Liver (tissue), 9 donors: ENCODE measurements around the gene SYDE2. TPM values are rescaled to one million over a fixed set of nuclear protein-coding genes. Genes with fewer than 3 reads are reported as not detected.

Experiments
- DNase-seq: peaks from one replicate; pipeline ENCODE4 v3.0.0-alpha.2; 2017; ENCODE audit warnings: low spot score
- H3K27ac ChIP-seq, 2 donors: one replicate each; pipeline ENCODE4 v1.7.0; 2013; ENCODE audit warnings: inconsistent platforms in 2 of 2, low read length in 2 of 2, control low read depth in 1 of 2, low read depth in 1 of 2, mild to moderate bottlenecking in 1 of 2
- H3K27me3 ChIP-seq, 4 donors: one replicate each; pipeline versions ENCODE4 v1.6.1 to v1.7.0; 2013; ENCODE audit warnings: low read length in 3 of 4, inconsistent platforms in 1 of 4, mild to moderate bottlenecking in 1 of 4, moderate library complexity in 1 of 4; ENCODE audit not compliant: control insufficient read depth in 4 of 4, insufficient read depth in 4 of 4
- H3K36me3 ChIP-seq, 4 donors: one replicate each; pipeline versions ENCODE4 v1.6.1 to v1.7.0; 2013; ENCODE audit warnings: low read length in 3 of 4, mild to moderate bottlenecking in 3 of 4, low read depth in 1 of 4, moderate library complexity in 1 of 4; ENCODE audit not compliant: control insufficient read depth in 4 of 4, insufficient read depth in 3 of 4
- H3K4me1 ChIP-seq, 4 donors: one replicate each; pipeline versions ENCODE4 v1.6.1 to v1.7.0; 2013; ENCODE audit warnings: low read length in 3 of 4, mild to moderate bottlenecking in 3 of 4, moderate library complexity in 1 of 4; ENCODE audit not compliant: control insufficient read depth in 4 of 4, insufficient read depth in 4 of 4
- H3K4me3 ChIP-seq, 3 donors: one replicate each; pipeline versions ENCODE4 v1.6.1 to v1.7.0; 2013; ENCODE audit warnings: low read length in 3 of 3, control low read depth in 1 of 3, low read depth in 1 of 3, mild to moderate bottlenecking in 1 of 3
- H3K9ac ChIP-seq, 2 donors: one replicate each; pipeline ENCODE4 v1.7.0; 2013; ENCODE audit warnings: low read length in 2 of 2, mild to moderate bottlenecking in 2 of 2, moderate library complexity in 2 of 2, control low read depth in 1 of 2, low read depth in 1 of 2
- H3K9me3 ChIP-seq, 4 donors: one replicate each; pipeline versions ENCODE4 v1.6.1 to v1.7.0; 2013; ENCODE audit warnings: low read length in 3 of 4; ENCODE audit not compliant: control insufficient read depth in 4 of 4
- EGR1 ChIP-seq, 2 donors: IDR thresholded peaks; 2 replicates each; pipeline ENCODE4 v1.6.1; 2016 to 2018; ENCODE audit warnings: antibody characterized with exemption in 2 of 2, low read depth in 2 of 2
- FOXA1 ChIP-seq: IDR thresholded peaks from 2 replicates; pipeline ENCODE4 v1.6.1; 2016; ENCODE audit warnings: antibody characterized with exemption
- FOXA2 ChIP-seq: IDR thresholded peaks from 2 replicates; pipeline ENCODE4 v1.6.1; 2016; ENCODE audit warnings: antibody characterized with exemption
- GABPA ChIP-seq, 2 donors: IDR thresholded peaks in 1 of 2; conservative IDR thresholded peaks in 1 of 2; 2 replicates each; pipeline ENCODE4 v1.6.1; 2016; ENCODE audit warnings: antibody characterized with exemption in 2 of 2, mild to moderate bottlenecking in 1 of 2, moderate library complexity in 1 of 2
- HNF4A ChIP-seq, 2 donors: conservative IDR thresholded peaks; 2 replicates each; pipeline ENCODE4 v1.6.1; 2016; ENCODE audit warnings: antibody characterized with exemption in 2 of 2, mild to moderate bottlenecking in 2 of 2
- HNF4G ChIP-seq: IDR thresholded peaks from 2 replicates; pipeline ENCODE4 v1.6.1; 2016; ENCODE audit warnings: antibody characterized with exemption
- JUND ChIP-seq, 2 donors: IDR thresholded peaks; 2 replicates each; pipeline ENCODE4 v1.6.1; 2016; ENCODE audit warnings: antibody characterized with exemption in 2 of 2
- NR2F2 ChIP-seq: IDR thresholded peaks from 2 replicates; pipeline ENCODE4 v1.6.1; 2016; ENCODE audit warnings: antibody characterized with exemption
- RAD21 ChIP-seq, 2 donors: IDR thresholded peaks; 2 replicates each; pipeline ENCODE4 v1.6.1; 2016; ENCODE audit warnings: antibody characterized with exemption in 2 of 2, mild to moderate bottlenecking in 2 of 2
- RXRA ChIP-seq, 2 donors: IDR thresholded peaks; 2 replicates each; pipeline ENCODE4 v1.6.1; 2017 to 2018; ENCODE audit warnings: antibody characterized with exemption in 2 of 2, mild to moderate bottlenecking in 1 of 2
- SP1 ChIP-seq: IDR thresholded peaks from 2 replicates; pipeline ENCODE4 v1.6.1; 2018; ENCODE audit warnings: antibody characterized with exemption, mild to moderate bottlenecking
- TAF1 ChIP-seq: conservative IDR thresholded peaks from 2 replicates; pipeline ENCODE4 v1.6.1; 2016; ENCODE audit warnings: antibody characterized with exemption, mild to moderate bottlenecking
- YY1 ChIP-seq: IDR thresholded peaks from 2 replicates; pipeline ENCODE4 v1.6.1; 2016; ENCODE audit warnings: antibody characterized with exemption, mild to moderate bottlenecking
- WGBS: extraction: QIAGEN DNeasy Blood & Tissue Kit; methylation state at CpG from one replicate; pipeline ENCODE4 v1.1.7; 2013; 5-methylcytosine and 5-hydroxymethylcytosine counted together
- polyA plus RNA-seq, 2 donors: library from polyadenylated mRNA; stranded (reverse) in 1 of 2; unstranded in 1 of 2; fragments of 200-250 nt in 1 of 2; fragments of >200 nt in 1 of 2; fragmentation: Nextera tagmentation in 1 of 2; extraction: Ambion mirVana in 1 of 2; gene quantifications; one replicate each; pipeline versions ENCODE4 v1.2.1 to v1.2.3, GENCODE V29; 2013 to 2015
- total RNA-seq, 2 donors: library from RNA; depleted of rRNA; stranded (reverse); fragments of >200 nt; gene quantifications; one replicate each; pipeline ENCODE4 v1.2.3, GENCODE V29; 2014
- TF ChIP-seq, protein P1 (sequence below): fragments of 150-350 bp; IDR thresholded peaks from 2 replicates; pipeline ENCODE4 v1.5.1; 2017; ENCODE audit warnings: improper control_type of control experiment, low read depth, low read length; ENCODE audit not compliant: missing input control
- TF ChIP-seq, protein P2 (sequence below): IDR thresholded peaks from 2 replicates; pipeline ENCODE4 v1.6.1; 2016; ENCODE audit warnings: antibody characterized with exemption
- TF ChIP-seq, protein P3 (sequence below): IDR thresholded peaks from 2 replicates; pipeline ENCODE4 v1.6.1; 2016; ENCODE audit warnings: antibody characterized with exemption, mild to moderate bottlenecking
- TF ChIP-seq, protein P4 (sequence below): IDR thresholded peaks from 2 replicates; pipeline ENCODE4 v1.6.1; 2016; ENCODE audit warnings: antibody characterized with exemption
- TF ChIP-seq, protein P5 (sequence below): IDR thresholded peaks from 2 replicates; pipeline ENCODE4 v1.6.1; 2016; ENCODE audit warnings: antibody characterized with exemption
- donor health status: healthy.
- donor health status: healthy.
- donor health status: healthy.
- donor health status: healthy.
- donor health status: healthy.

Gene SYDE2
- total and polyA plus RNA-seq, 4 donors = 1.3 to 11.5 (median 3.7) TPM

DNA sequence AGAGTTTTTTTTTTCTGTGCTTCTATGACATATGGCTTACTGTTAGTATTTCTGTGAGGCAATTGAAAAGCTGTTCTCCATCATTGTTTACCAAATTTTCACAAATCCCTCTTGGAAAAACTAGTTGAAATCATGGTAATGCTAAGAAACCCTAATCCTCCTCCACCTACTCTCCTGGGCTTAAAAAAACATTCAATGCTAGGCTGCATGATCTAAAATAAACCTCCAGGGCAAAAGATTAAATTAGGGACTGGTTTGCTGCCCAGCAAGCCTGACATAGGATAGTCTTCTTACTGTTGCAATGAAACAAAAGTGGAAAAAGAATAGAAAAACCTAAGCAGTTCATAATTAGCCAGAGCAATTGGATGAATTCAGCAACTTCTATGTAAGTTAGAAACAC is 42.6 kb upstream of the SYDE2 start:
- no peak for TF ChIP-seq HNF4G
- TF ChIP-seq TAF1 = no peak
- TF ChIP-seq, protein P1, sequence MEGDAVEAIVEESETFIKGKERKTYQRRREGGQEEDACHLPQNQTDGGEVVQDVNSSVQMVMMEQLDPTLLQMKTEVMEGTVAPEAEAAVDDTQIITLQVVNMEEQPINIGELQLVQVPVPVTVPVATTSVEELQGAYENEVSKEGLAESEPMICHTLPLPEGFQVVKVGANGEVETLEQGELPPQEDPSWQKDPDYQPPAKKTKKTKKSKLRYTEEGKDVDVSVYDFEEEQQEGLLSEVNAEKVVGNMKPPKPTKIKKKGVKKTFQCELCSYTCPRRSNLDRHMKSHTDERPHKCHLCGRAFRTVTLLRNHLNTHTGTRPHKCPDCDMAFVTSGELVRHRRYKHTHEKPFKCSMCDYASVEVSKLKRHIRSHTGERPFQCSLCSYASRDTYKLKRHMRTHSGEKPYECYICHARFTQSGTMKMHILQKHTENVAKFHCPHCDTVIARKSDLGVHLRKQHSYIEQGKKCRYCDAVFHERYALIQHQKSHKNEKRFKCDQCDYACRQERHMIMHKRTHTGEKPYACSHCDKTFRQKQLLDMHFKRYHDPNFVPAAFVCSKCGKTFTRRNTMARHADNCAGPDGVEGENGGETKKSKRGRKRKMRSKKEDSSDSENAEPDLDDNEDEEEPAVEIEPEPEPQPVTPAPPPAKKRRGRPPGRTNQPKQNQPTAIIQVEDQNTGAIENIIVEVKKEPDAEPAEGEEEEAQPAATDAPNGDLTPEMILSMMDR = no peak
- TF ChIP-seq RAD21 (IDR thresholded peaks at IDR 0.05) = no peak
- TF ChIP-seq HNF4A (conservative IDR thresholded peaks at IDR 0.05) = no peak
- no peak for TF ChIP-seq RXRA (IDR thresholded peaks at IDR 0.05)
- TF ChIP-seq, protein P2, sequence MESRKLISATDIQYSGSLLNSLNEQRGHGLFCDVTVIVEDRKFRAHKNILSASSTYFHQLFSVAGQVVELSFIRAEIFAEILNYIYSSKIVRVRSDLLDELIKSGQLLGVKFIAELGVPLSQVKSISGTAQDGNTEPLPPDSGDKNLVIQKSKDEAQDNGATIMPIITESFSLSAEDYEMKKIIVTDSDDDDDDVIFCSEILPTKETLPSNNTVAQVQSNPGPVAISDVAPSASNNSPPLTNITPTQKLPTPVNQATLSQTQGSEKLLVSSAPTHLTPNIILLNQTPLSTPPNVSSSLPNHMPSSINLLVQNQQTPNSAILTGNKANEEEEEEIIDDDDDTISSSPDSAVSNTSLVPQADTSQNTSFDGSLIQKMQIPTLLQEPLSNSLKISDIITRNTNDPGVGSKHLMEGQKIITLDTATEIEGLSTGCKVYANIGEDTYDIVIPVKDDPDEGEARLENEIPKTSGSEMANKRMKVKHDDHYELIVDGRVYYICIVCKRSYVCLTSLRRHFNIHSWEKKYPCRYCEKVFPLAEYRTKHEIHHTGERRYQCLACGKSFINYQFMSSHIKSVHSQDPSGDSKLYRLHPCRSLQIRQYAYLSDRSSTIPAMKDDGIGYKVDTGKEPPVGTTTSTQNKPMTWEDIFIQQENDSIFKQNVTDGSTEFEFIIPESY = no peak
- TF ChIP-seq, protein P3, sequence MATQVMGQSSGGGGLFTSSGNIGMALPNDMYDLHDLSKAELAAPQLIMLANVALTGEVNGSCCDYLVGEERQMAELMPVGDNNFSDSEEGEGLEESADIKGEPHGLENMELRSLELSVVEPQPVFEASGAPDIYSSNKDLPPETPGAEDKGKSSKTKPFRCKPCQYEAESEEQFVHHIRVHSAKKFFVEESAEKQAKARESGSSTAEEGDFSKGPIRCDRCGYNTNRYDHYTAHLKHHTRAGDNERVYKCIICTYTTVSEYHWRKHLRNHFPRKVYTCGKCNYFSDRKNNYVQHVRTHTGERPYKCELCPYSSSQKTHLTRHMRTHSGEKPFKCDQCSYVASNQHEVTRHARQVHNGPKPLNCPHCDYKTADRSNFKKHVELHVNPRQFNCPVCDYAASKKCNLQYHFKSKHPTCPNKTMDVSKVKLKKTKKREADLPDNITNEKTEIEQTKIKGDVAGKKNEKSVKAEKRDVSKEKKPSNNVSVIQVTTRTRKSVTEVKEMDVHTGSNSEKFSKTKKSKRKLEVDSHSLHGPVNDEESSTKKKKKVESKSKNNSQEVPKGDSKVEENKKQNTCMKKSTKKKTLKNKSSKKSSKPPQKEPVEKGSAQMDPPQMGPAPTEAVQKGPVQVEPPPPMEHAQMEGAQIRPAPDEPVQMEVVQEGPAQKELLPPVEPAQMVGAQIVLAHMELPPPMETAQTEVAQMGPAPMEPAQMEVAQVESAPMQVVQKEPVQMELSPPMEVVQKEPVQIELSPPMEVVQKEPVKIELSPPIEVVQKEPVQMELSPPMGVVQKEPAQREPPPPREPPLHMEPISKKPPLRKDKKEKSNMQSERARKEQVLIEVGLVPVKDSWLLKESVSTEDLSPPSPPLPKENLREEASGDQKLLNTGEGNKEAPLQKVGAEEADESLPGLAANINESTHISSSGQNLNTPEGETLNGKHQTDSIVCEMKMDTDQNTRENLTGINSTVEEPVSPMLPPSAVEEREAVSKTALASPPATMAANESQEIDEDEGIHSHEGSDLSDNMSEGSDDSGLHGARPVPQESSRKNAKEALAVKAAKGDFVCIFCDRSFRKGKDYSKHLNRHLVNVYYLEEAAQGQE = no peak
- TF ChIP-seq, protein P4, sequence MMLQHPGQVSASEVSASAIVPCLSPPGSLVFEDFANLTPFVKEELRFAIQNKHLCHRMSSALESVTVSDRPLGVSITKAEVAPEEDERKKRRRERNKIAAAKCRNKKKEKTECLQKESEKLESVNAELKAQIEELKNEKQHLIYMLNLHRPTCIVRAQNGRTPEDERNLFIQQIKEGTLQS = no peak
- no peak for TF ChIP-seq NR2F2
- no peak for TF ChIP-seq EGR1 (IDR thresholded peaks at IDR 0.05; ENCODE audit: low read depth in 2 of 2)
- no peak for TF ChIP-seq FOXA1
- TF ChIP-seq FOXA2 = no peak
- no peak for TF ChIP-seq SP1
- TF ChIP-seq JUND (IDR thresholded peaks at IDR 0.05) = no peak
- TF ChIP-seq GABPA (IDR thresholded peaks at IDR 0.05 in 1 of 2, conservative IDR thresholded peaks at IDR 0.05 in 1 of 2) = no peak
- H3K9ac ChIP-seq = no peak overlapping the region
- no peaks in the 10 kb centered on the region for H3K4me1 ChIP-seq
- no peaks in the 10 kb centered on the region for H3K36me3 ChIP-seq
- no peak for DNase-seq
- H3K27ac ChIP-seq = no peak overlapping the region
- no peak overlapping the region for H3K4me3 ChIP-seq
- H3K9me3 ChIP-seq = no peaks in the 10 kb centered on the region
- no peaks in the 10 kb centered on the region for H3K27me3 ChIP-seq

DNA sequence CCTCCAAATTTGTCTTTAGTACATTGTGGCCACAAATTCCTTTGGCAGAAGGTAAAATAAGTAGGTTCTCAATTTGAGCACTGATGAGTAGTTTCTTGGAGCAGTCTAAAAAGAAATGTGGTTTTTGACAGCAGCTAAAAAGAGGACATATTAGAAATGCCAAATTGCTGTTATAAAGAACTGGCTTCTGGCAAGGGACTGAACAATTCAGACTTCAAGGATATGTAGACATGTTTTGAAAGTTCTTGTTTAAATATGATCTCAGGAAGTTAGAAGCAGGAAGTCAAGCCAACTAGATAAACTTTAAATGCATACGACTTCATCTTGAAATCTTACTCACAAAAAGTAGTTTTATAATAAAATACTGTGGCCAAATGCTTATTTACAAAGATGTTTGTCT is 39.8 kb upstream of the SYDE2 start:
- WGBS = 53% methylated on average over 1 of the region's 1 CpG
- DNase-seq = no peak
- no peak overlapping the region for H3K27ac ChIP-seq
- TF ChIP-seq, protein P1 = no peak
- TF ChIP-seq, protein P3 = no peak
- TF ChIP-seq TAF1 (no peak), EGR1 (IDR thresholded peaks at IDR 0.05; ENCODE audit: low read depth in 2 of 2) (no peak), YY1 (no peak), RAD21 (IDR thresholded peaks at IDR 0.05) (no peak), FOXA2 (no peak), GABPA (IDR thresholded peaks at IDR 0.05 in 1 of 2, conservative IDR thresholded peaks at IDR 0.05 in 1 of 2) (no peak), RXRA (IDR thresholded peaks at IDR 0.05) (no peak), SP1 (no peak), NR2F2 (no peak)
- TF ChIP-seq, protein P5, sequence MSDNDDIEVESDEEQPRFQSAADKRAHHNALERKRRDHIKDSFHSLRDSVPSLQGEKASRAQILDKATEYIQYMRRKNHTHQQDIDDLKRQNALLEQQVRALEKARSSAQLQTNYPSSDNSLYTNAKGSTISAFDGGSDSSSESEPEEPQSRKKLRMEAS = no peak
- TF ChIP-seq, protein P4 = no peak

More for the DNA sequence above, 39.8 kb upstream of the SYDE2 start:
- Histone ChIP-seq H3K9me3 (no peaks in the 10 kb centered on the region), H3K36me3 (no peaks in the 10 kb centered on the region), H3K9ac (no peak overlapping the region), H3K4me3 (no peak overlapping the region), H3K4me1 (no peaks in the 10 kb centered on the region), H3K27me3 (no peaks in the 10 kb centered on the region)
